Transverse colon (tissue), 4 donors: ENCODE measurements around the gene LRRIQ4.

ENCODE experiments used
- CTCF ChIP-seq, 5 experiments: fragments of 200-600 bp in 3 of 5; fragments of 450-650 bp in 2 of 5; sonication (generic) in 3 of 5; IDR thresholded peaks; 1 replicate in 2 of 5; 2 replicates in 3 of 5; pipeline ENCODE4 v1.5.1; 2016 to 2017; ENCODE audit warnings: antibody characterized with exemption in 5 of 5, inconsistent platforms in 3 of 5, mild to moderate bottlenecking in 2 of 5, moderate library complexity in 1 of 5
- EP300 ChIP-seq: sonication (generic); formaldehyde crosslinking; IDR thresholded peaks from one replicate; pipeline ENCODE4 v1.6.1; 2017; ENCODE audit warnings: antibody characterized with exemption, low read depth
- POLR2A ChIP-seq: fragments of 450-650 bp; IDR thresholded peaks from one replicate; pipeline ENCODE4 v1.6.1; 2016; ENCODE audit warnings: antibody characterized with exemption, mild to moderate bottlenecking, moderate library complexity
- POLR2AphosphoS5 ChIP-seq, 3 donors: sonication (generic); formaldehyde crosslinking; IDR thresholded peaks; one replicate each; pipeline ENCODE4 v1.6.1; 2016; ENCODE audit warnings: antibody characterized with exemption in 3 of 3

DNA sequence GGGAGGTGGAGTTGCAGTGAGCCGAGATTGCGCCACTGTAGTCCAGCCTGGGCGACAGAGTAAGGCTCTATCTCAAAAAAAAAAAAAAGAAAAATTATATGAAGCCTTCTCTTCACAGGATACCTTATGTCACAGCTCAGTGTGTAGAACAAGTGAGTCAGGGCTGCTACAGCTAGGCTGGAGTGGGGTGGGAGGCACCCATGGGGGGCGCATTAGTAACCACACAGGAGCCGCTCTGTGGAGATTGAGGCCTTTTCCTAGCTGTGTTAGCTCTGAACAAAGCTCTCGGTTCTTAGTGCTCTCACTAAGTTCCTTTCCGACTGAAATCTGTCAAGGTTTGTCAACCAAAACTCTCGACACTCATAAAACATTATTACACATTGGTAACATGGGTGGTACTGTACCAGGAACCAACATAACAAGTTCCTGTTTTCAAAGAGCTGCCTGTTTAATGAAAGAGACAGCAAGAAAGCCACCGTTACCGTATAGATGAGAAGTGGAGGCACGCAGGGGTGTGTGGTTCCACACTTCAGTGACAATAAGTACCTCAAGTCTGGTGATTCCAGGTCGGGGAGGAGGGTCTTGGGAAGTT lies 52.6 kb downstream of the LRRIQ4 start:
- TF ChIP-seq CTCF (IDR thresholded peaks at IDR 0.05) (no peak), POLR2A (no peak), POLR2AphosphoS5 (IDR thresholded peaks at IDR 0.05) (peak in 1 of 3 donors; percentile 35), EP300 (no peak)
